ENCODE measurements around the gene BLOC1S1. TPM values are rescaled to one million over a fixed set of nuclear protein-coding genes. Genes with fewer than 3 reads are reported as not detected.

The BLOC1S1 gene
- total RNA-seq, 2 experiments from 2014 or later: 107 to 115 TPM

GRCh38 chr12:55722948-55723347 lies 7.1 kb downstream of the BLOC1S1 start:
- no peak for ATAC-seq
- Mint-ChIP-seq H3K4me1 (peaks cover 32% of the 10 kb centered on the region), H3K4me3 (no peak overlapping the region), H3K9me3 (ENCODE audit: low read depth) (no peaks in the 10 kb centered on the region), H3K27me3 (no peaks in the 10 kb centered on the region), H3K27ac (no peak overlapping the region), H3K36me3 (ENCODE audit: low read depth) (peaks cover 11% of the 10 kb centered on the region)
- intact Hi-C loops (cut with DNase I, micrococcal nuclease): no loop called here
- CTCF ChIA-PET: interaction anchor here (0.6 to 2.3 kb wide), 7 partner anchors 11 to 203 kb away, joined by 3 to 19 read pairs (median 4); no protein-coding TSS in a partner anchor
- POLR2A ChIA-PET: interaction anchor here (0.6 kb wide), 1 partner anchor 252 kb away, joined by 3 read pairs; no protein-coding TSS in a partner anchor
- no peak for DNase-seq

- peaks cover 25% of the 10 kb centered on the region for H3K4me1 Mint-ChIP-seq
- ATAC-seq (no peak), DNase-seq (no peak)
- H3K27me3 Mint-ChIP-seq: no peaks in the 10 kb centered on the region
- peaks cover 9% of the 10 kb centered on the region for H3K36me3 Mint-ChIP-seq (ENCODE audit: low read depth)
- no peak overlapping the region for H3K27ac Mint-ChIP-seq
- H3K4me3 Mint-ChIP-seq: no peak overlapping the region
- POLR2A ChIA-PET: no interaction called here
- CTCF ChIA-PET: interaction anchor here (0.6 to 2.3 kb wide), 6 partner anchors 13 to 203 kb away, joined by 3 to 19 read pairs (median 4); no protein-coding TSS in a partner anchor
- no peaks in the 10 kb centered on the region for H3K9me3 Mint-ChIP-seq (ENCODE audit: low read depth)
- intact Hi-C loops (cut with DNase I, micrococcal nuclease): loop anchor here in 1 of 2 experiments (1.0 kb wide), 1 partner anchor 14 kb away; no protein-coding TSS in a partner anchor
These were observed 7.8 kb downstream of the BLOC1S1 start for GRCh38 chr12:55723516-55724225.

DNA sequence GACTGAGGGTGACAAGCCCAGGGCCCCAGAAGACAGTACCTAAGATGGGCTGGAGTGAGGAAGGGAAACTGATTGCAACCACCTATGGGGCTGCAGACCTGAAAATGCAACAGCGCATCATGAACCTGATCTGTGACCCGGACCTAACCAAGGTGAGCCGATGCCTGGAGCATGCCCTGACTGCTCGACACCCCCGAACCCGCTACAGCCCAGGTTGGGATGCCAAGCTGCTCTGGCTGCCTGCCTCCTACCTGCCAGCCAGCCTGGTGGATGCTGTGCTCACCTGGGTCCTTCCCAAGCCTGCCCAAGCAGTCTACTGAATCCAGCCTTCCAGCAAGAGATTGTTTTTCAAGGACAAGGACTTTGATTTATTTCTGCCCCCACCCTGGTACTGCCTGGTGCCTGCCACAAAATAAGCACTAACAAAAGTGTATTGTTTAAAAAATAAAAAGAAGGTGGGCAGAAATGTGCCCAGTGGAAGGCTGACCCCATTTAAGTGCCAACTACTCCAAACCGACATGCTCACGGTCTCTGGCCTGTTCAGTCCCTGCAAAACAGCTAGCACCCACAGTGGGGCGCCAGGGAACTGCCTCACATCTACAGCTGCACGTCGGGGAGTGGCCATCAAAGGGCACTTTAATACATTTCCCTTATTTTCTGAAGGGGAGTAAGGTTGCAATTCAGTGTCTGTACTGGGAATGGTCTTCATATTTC lies 8.5 kb downstream of the BLOC1S1 start:
- CTCF ChIA-PET: interaction anchor here (0.7 to 2.3 kb wide), 14 partner anchors 8 to 319 kb away, joined by 3 to 19 read pairs (median 4); partner anchors contain the start of genes BLOC1S1 and RAB5B
- no peaks in the 10 kb centered on the region for H3K27me3 Mint-ChIP-seq
- H3K36me3 Mint-ChIP-seq (ENCODE audit: low read depth): peaks cover 9% of the 10 kb centered on the region
- DNase-seq (peak; percentile 86), ATAC-seq (peak; percentile 54)
- POLR2A ChIA-PET: interaction anchor here (1.1 kb wide), 1 partner anchor 13 kb away, joined by 4 read pairs; no protein-coding TSS in a partner anchor
- no peaks in the 10 kb centered on the region for H3K9me3 Mint-ChIP-seq (ENCODE audit: low read depth)
- H3K4me1 Mint-ChIP-seq: peaks cover 22% of the 10 kb centered on the region
- H3K27ac Mint-ChIP-seq: no peak overlapping the region
- H3K4me3 Mint-ChIP-seq: no peak overlapping the region
- intact Hi-C loops (cut with DNase I, micrococcal nuclease): loop anchor here in 1 of 2 experiments (1.0 kb wide), 1 partner anchor 13 kb away; no protein-coding TSS in a partner anchor

DNA sequence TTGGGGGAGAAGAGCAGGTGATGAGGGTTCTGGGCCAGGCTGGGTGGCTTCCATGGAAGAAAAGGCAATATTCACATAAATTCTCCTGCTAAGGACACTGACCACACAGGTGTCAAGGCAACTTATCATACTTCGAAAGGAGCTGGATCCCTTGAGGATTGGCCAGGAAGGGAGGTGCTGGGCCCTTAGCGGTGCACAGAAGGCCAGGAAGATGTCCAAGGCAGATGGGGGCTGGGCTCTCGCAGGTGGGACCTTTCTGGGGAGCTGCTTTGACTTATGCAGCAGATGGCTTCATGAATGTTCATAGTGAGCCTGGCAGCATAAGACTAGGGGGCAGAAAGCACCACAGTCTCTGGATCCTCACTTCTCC lies 9.1 kb downstream of the BLOC1S1 start:
- no peak for DNase-seq
- H3K4me1 Mint-ChIP-seq: peaks cover 24% of the 10 kb centered on the region
- ChIA-PET POLR2A (interaction anchor here (0.5 to 1.1 kb wide), 3 partner anchors 12 to 84 kb away, joined by 4 read pairs; no protein-coding TSS in a partner anchor), CTCF (interaction anchor here (0.7 to 1.8 kb wide), 13 partner anchors 9 to 319 kb away, joined by 3 to 18 read pairs (median 4); partner anchors contain the start of genes BLOC1S1 and RAB5B)
- H3K36me3 Mint-ChIP-seq (ENCODE audit: low read depth): peaks cover 9% of the 10 kb centered on the region
- ATAC-seq: no peak
- intact Hi-C loops (cut with DNase I, micrococcal nuclease): loop anchor here in 1 of 2 experiments (1.0 kb wide), 1 partner anchor 12 kb away; no protein-coding TSS in a partner anchor
- H3K27me3 Mint-ChIP-seq: no peaks in the 10 kb centered on the region
- H3K27ac Mint-ChIP-seq: no peak overlapping the region
- H3K4me3 Mint-ChIP-seq: no peak overlapping the region
- H3K9me3 Mint-ChIP-seq (ENCODE audit: low read depth): no peaks in the 10 kb centered on the region

DNA sequence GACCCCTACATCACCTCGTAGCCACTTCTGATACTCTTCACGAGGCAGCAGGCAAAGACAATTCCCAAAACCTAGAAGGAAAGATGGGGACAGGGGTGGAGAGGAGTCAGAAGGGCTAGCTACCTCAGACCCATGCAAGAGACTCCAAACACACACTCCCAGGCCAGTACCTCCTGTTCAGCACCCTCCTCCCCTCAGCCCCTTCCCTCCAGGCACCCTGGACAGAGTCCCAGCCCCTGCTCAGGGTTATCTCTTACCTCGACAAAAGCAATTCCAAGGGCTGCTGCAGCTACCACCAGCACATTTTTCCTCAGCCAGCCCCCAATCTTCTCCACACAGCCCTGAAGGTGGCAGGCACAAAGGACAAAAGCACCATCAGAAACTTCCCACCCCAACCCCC lies 9.7 kb downstream of the BLOC1S1 start:
- peaks cover 9% of the 10 kb centered on the region for H3K36me3 Mint-ChIP-seq (ENCODE audit: low read depth)
- POLR2A ChIA-PET: interaction anchor here (0.5 to 1.1 kb wide), 3 partner anchors 12 to 84 kb away, joined by 4 read pairs; no protein-coding TSS in a partner anchor

GRCh38 chr12:55726971-55727370 lies 11.1 kb downstream of the BLOC1S1 start:
- ChIA-PET CTCF (interaction anchor here (0.6 to 1.1 kb wide), 2 partner anchors 9 to 11 kb away, joined by 3 read pairs; no protein-coding TSS in a partner anchor), POLR2A (no interaction called here)
- no peaks in the 10 kb centered on the region for H3K9me3 Mint-ChIP-seq (ENCODE audit: low read depth)
- intact Hi-C loops (cut with DNase I, micrococcal nuclease): no loop called here
- H3K36me3 Mint-ChIP-seq (ENCODE audit: low read depth): peaks cover 9% of the 10 kb centered on the region
- DNase-seq: no peak
- peaks cover 34% of the 10 kb centered on the region for H3K4me1 Mint-ChIP-seq
- H3K27ac Mint-ChIP-seq: peak overlapping the region; percentile 45
- H3K4me3 Mint-ChIP-seq: peak overlapping the region; percentile 93
- no peaks in the 10 kb centered on the region for H3K27me3 Mint-ChIP-seq
- no peak for ATAC-seq

More for the DNA sequence above, 9.7 kb downstream of the BLOC1S1 start:
- ATAC-seq (no peak), DNase-seq (no peak)
- CTCF ChIA-PET: interaction anchor here (0.9 to 1.8 kb wide), 8 partner anchors 8 to 318 kb away, joined by 3 to 18 read pairs (median 4); partner anchors contain the start of genes BLOC1S1 and RAB5B
- H3K4me1 Mint-ChIP-seq: peaks cover 31% of the 10 kb centered on the region
- no peak overlapping the region for H3K27ac Mint-ChIP-seq
- intact Hi-C loops (cut with DNase I, micrococcal nuclease): no loop called here
- no peaks in the 10 kb centered on the region for H3K9me3 Mint-ChIP-seq (ENCODE audit: low read depth)
- no peaks in the 10 kb centered on the region for H3K27me3 Mint-ChIP-seq
- no peak overlapping the region for H3K4me3 Mint-ChIP-seq

DNA sequence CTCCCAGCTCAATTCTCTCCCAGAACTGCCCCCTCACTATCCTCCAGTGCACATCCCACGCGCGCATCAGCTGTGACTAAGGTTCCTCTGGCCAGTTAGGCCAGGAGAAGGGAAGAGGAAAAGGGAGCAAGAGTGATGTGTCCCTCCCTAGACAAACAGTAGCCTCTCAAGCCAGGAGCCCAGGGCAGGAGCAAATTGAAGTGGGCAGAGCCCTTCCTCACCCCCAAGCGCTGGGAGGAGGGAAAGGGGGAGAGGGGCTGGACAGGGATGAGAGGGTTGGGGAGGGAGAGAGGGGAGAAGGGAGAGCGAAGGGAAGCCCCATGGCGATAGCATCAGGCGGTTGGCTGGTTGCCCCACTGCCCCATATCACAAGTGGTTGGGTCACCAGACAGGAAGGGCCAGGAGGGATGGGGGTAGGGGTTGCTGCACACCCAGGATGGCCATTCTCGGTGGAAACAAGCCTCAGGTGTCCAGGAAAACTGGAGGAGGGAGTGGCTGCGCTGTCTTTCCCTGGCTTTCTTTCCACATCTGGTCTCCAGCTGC lies 11.9 kb downstream of the BLOC1S1 start:
- Mint-ChIP-seq H3K27me3 (no peaks in the 10 kb centered on the region), H3K36me3 (ENCODE audit: low read depth) (peaks cover 9% of the 10 kb centered on the region), H3K9me3 (ENCODE audit: low read depth) (no peaks in the 10 kb centered on the region), H3K4me1 (peaks cover 34% of the 10 kb centered on the region), H3K4me3 (peak overlapping the region; percentile 93), H3K27ac (peak overlapping the region; percentile 45)
- ChIA-PET POLR2A (no interaction called here), CTCF (interaction anchor here (1.1 kb wide), 1 partner anchor 11 kb away, joined by 3 read pairs; no protein-coding TSS in a partner anchor)
- intact Hi-C loops (cut with DNase I, micrococcal nuclease): loop anchor here in 1 of 2 experiments (2.0 kb wide), 1 partner anchor 313 kb away; the partner anchor contains the start of gene RPS26
- DNase-seq (no peak), ATAC-seq (no peak)

DNA sequence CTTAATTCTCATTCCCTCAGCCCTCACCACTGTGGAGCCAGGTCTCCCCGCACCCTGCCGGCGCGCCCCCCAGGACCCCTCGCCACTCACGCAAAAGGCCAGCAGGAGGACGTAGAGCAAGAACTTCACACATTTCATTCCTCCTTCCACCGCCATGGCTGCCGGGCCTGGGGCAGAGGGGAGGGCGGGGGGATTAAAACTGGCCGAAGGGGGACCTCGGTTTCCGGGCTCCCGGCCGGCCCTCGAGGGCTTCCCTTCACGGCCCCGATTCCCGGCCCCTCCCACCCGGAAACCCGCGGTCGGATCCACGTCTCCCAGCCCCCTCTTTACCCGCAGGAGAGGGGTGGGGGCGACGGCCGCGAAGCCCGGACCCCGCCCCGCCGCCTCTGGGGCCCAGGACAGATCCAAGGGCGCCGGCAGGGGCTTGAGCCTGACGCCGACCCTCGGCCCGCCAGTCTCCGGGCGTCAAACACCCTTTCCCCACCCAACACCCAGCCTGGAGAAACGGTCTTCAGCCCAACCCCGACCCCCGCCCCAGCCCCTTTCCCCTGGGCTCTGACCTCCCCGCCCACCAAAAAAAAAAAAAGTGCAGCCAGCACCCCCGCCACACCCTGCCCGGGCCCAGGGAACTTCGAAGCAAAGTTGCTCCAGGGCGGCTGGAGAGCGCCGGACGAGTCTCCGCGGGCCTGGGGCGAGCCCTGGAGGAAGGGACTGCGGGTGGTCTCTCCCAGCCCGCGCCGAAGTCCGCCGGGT lies 12.5 kb downstream of the BLOC1S1 start:
- Mint-ChIP-seq H3K27ac (peak overlapping the region; percentile 45), H3K4me1 (peaks cover 34% of the 10 kb centered on the region), H3K27me3 (no peaks in the 10 kb centered on the region), H3K9me3 (ENCODE audit: low read depth) (no peaks in the 10 kb centered on the region), H3K4me3 (peak overlapping the region; percentile 93), H3K36me3 (ENCODE audit: low read depth) (peaks cover 9% of the 10 kb centered on the region)
- DNase-seq (peak; percentile 45), ATAC-seq (peak; percentile 6)
- ChIA-PET POLR2A (interaction anchor here (0.6 to 2.0 kb wide), 2 partner anchors 10 to 304 kb away, joined by 3 to 9 read pairs; no protein-coding TSS in a partner anchor), CTCF (interaction anchor here (0.5 to 2.8 kb wide), 5 partner anchors 10 to 90 kb away, joined by 3 to 48 read pairs (median 4); partner anchors contain the start of gene BLOC1S1)
- intact Hi-C loops (cut with DNase I, micrococcal nuclease): loop anchor here in 1 of 2 experiments (2.0 kb wide), 1 partner anchor 312 kb away; the partner anchor contains the start of gene RPS26

- peak; percentile 89 for DNase-seq
- intact Hi-C loops (cut with DNase I, micrococcal nuclease): loop anchor here (1.0 to 2.0 kb wide), 4 partner anchors 9 to 312 kb away; partner anchors contain the start of genes BLOC1S1 (in 2 of the 2), PYM1 (in 1 of the 2) and RPS26 (in 1 of the 2)
- Mint-ChIP-seq H3K27ac (peak within 1 kb of the TSS; percentile 95), H3K36me3 (ENCODE audit: low read depth) (peaks cover 9% of the 10 kb centered on the region), H3K9me3 (ENCODE audit: low read depth) (no peaks in the 10 kb centered on the region), H3K4me1 (peaks cover 34% of the 10 kb centered on the region), H3K27me3 (no peaks in the 10 kb centered on the region), H3K4me3 (peak within 1 kb of the TSS; percentile 93)
- ATAC-seq: peak; percentile 73
- CTCF ChIA-PET: interaction anchor here (0.5 to 2.8 kb wide), 17 partner anchors 10 to 389 kb away, joined by 3 to 48 read pairs (median 4); partner anchors contain the start of genes BLOC1S1, DNAJC14, RDH5 and ZC3H10
- POLR2A ChIA-PET: interaction anchor here (0.6 to 2.0 kb wide), 4 partner anchors 9 to 314 kb away, joined by 3 to 9 read pairs (median 3); no protein-coding TSS in a partner anchor
These were observed 13.3 kb downstream of the BLOC1S1 start, which contains the start of gene CD63 for GRCh38 chr12:55728939-55729818. Gene CD63, minus strand, starts transcription at chr12:55729009. Its CDS starts 668 bp downstream, at chr12:55728341.
